DOHH2 (cell line): ENCODE data around the gene RPE65.
"Not testable (repeated sequence)": the region's sequence is repeated elsewhere in the genome, so short reads cannot be mapped to it uniquely, and the experiment has no call there.

Source experiments
- H3F3A ChIP-seq: fragments of 200-600 bp; sonication (generic), shearing (Covaris generic); 2 replicates; pipeline ENCODE4 v1.6.0; 2016; ENCODE audit warnings: antibody characterized with exemption, mild to moderate bottlenecking; ENCODE audit not compliant: control insufficient read depth, insufficient read depth
- H3K27ac ChIP-seq: fragments of 200-600 bp; sonication (generic); 2 replicates; pipeline ENCODE4 v1.5.1; 2014; ENCODE audit warnings: low read depth, mild to moderate bottlenecking, low read length, moderate library complexity
- H3K27me3 ChIP-seq: fragments of 200-600 bp; sonication (generic); 2 replicates; pipeline ENCODE4 v1.6.1; 2014; ENCODE audit warnings: mild to moderate bottlenecking, low read length, mixed read lengths; ENCODE audit not compliant: control insufficient read depth
- H3K36me3 ChIP-seq: fragments of 200-600 bp; sonication (generic); 2 replicates; pipeline ENCODE4 v1.6.1; 2014; ENCODE audit warnings: mild to moderate bottlenecking, low read length, moderate library complexity, mixed read lengths; ENCODE audit not compliant: control insufficient read depth
- H3K4me1 ChIP-seq: fragments of 200-600 bp; sonication (generic); 2 replicates; pipeline ENCODE4 v1.6.1; 2014; ENCODE audit warnings: mild to moderate bottlenecking, low read length, mixed read lengths; ENCODE audit not compliant: control insufficient read depth
- H3K4me2 ChIP-seq: fragments of 200-600 bp; sonication (generic); 2 replicates; pipeline ENCODE4 v1.6.0; 2014; ENCODE audit warnings: mild to moderate bottlenecking, low read length, moderate library complexity
- H3K4me3 ChIP-seq: fragments of 200-600 bp; sonication (generic); 2 replicates; pipeline ENCODE4 v1.5.1; 2014; ENCODE audit warnings: mild to moderate bottlenecking, low read length, mixed read lengths
- H3K79me2 ChIP-seq: fragments of 200-600 bp; sonication (generic); 2 replicates; pipeline ENCODE4 v1.6.1; 2014; ENCODE audit warnings: mild to moderate bottlenecking, low read length, mixed read lengths; ENCODE audit not compliant: control insufficient read depth
- H3K9me2 ChIP-seq: fragments of 200-600 bp; sonication (generic); replicated peaks from 2 replicates; pipeline ENCODE4 v1.6.1; 2014; ENCODE audit warnings: mild to moderate bottlenecking, low read length, mixed read lengths; ENCODE audit not compliant: control insufficient read depth
- H3K9me3 ChIP-seq: fragments of 200-600 bp; sonication (generic); 2 replicates; pipeline ENCODE4 v1.6.1; 2014; ENCODE audit warnings: antibody characterized with exemption, low read length, mixed read lengths; ENCODE audit not compliant: control insufficient read depth, insufficient read depth
- H4K20me1 ChIP-seq: fragments of 200-600 bp; sonication (generic); 2 replicates; pipeline ENCODE4 v1.6.0; 2014; ENCODE audit warnings: low read depth, mild to moderate bottlenecking, antibody characterized with exemption, low read length, moderate library complexity; ENCODE audit not compliant: control insufficient read depth, insufficient read depth
- EZH2phosphoT487 ChIP-seq: fragments of 200-600 bp; sonication (generic); IDR thresholded peaks from 2 replicates; pipeline ENCODE4 v1.6.1; 2017; ENCODE audit warnings: borderline replicate concordance, mild to moderate bottlenecking, antibody characterized with exemption, low read length, moderate library complexity, mixed read lengths
- TF ChIP-seq, protein P1 (sequence below): fragments of 200-600 bp; sonication (generic); IDR thresholded peaks from one replicate; pipeline ENCODE4 v1.5.1; 2014; ENCODE audit warnings: antibody characterized with exemption, mild to moderate bottlenecking, low read depth, low read length; ENCODE audit not compliant: poor library complexity, severe bottlenecking

Gene RPE65

DNA sequence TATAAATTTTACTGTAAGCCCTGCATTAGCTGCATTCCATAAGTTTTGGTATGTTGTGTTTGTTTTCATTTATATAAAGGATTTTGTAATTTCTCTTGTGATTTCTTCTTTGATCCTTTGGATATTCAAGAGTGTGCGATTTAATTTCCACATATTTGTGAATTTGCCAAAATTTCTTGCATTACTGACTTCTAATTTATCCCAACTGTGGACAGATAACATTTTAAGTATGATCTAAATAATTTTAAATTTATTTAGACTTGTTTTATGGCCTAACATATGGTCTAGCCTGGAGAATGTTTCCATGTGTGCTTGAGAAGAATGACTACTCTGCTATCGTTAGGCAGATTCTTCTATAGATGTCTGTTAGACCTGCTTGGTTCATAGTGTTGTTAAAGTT is 23.2 kb downstream of the RPE65 start:
- no peaks in the 10 kb centered on the region for H3K9me2 ChIP-seq
- no peaks in the 10 kb centered on the region for H3K4me1 ChIP-seq
- H3K79me2 ChIP-seq = no peaks in the 10 kb centered on the region
- H3K27me3 ChIP-seq = no peaks in the 10 kb centered on the region; the same call in 1 of the 2 replicates
- no peaks in the 10 kb centered on the region for H3F3A ChIP-seq
- no peak overlapping the region for H3K4me3 ChIP-seq
- H3K36me3 ChIP-seq = no peaks in the 10 kb centered on the region
- no peaks in the 10 kb centered on the region for H4K20me1 ChIP-seq
- H3K27ac ChIP-seq = no peak overlapping the region
- H3K4me2 ChIP-seq = no peak overlapping the region
- TF ChIP-seq, protein P1, sequence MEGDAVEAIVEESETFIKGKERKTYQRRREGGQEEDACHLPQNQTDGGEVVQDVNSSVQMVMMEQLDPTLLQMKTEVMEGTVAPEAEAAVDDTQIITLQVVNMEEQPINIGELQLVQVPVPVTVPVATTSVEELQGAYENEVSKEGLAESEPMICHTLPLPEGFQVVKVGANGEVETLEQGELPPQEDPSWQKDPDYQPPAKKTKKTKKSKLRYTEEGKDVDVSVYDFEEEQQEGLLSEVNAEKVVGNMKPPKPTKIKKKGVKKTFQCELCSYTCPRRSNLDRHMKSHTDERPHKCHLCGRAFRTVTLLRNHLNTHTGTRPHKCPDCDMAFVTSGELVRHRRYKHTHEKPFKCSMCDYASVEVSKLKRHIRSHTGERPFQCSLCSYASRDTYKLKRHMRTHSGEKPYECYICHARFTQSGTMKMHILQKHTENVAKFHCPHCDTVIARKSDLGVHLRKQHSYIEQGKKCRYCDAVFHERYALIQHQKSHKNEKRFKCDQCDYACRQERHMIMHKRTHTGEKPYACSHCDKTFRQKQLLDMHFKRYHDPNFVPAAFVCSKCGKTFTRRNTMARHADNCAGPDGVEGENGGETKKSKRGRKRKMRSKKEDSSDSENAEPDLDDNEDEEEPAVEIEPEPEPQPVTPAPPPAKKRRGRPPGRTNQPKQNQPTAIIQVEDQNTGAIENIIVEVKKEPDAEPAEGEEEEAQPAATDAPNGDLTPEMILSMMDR = no peak
- TF ChIP-seq EZH2phosphoT487 = no peak
- H3K9me3 ChIP-seq = no peaks in the 10 kb centered on the region

DNA sequence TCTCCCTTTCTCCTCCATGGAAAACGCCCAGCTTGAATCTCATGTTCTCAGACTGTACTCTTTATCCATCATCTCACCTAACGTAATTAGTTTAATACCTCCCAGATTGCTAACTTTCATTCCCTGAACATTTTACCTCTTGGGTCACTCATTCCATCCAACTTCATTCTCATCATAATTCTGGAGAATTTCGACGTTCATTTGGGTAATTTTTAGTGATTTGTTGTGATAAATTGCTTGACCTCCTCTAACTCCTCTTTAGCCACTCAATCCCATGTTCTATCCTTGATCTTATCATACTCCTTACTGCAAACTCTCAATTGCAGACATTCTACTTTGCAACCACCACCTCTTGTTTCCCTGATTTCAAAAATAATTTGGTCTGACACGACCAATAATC is 28.4 kb downstream of the RPE65 start:
- no peaks in the 10 kb centered on the region for H3K4me1 ChIP-seq
- H3K9me2 ChIP-seq = no peaks in the 10 kb centered on the region
- H4K20me1 ChIP-seq = no peaks in the 10 kb centered on the region
- H3K4me2 ChIP-seq = no peak overlapping the region
- no peaks in the 10 kb centered on the region for H3F3A ChIP-seq
- no peaks in the 10 kb centered on the region for H3K36me3 ChIP-seq
- H3K79me2 ChIP-seq = no peaks in the 10 kb centered on the region
- no peaks in the 10 kb centered on the region for H3K9me3 ChIP-seq
- no peak overlapping the region for H3K4me3 ChIP-seq
- H3K27ac ChIP-seq = no peak overlapping the region
- TF ChIP-seq, protein P1 = no peak
- TF ChIP-seq EZH2phosphoT487 = no peak
- peaks cover 8% of the 10 kb centered on the region for H3K27me3 ChIP-seq

DNA sequence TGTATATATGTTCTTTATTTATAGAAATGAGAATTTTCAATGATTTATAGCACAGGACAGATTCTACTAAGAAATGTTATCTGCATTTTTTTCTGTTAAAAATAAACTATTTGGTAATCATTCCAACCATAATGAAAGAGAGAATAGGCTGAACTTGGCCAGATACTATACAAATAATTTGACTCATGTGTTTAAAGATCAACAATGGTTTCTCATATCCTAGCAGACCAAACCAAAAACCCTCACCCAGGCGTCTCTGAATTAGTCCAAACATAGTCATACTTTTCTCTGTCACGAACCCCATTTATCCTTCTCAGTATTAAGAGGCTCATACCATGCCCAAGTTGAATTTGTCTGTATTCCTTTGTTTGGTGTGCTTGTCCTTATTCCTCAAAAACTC is 40.3 kb downstream of the RPE65 start:
- H3K4me2 ChIP-seq = no peak overlapping the region
- H3K27ac ChIP-seq = no peak overlapping the region
- H3F3A ChIP-seq = no peaks in the 10 kb centered on the region
- TF ChIP-seq, protein P1 = no peak
- no peak for TF ChIP-seq EZH2phosphoT487
- H4K20me1 ChIP-seq = no peaks in the 10 kb centered on the region
- no peaks in the 10 kb centered on the region for H3K79me2 ChIP-seq
- H3K9me3 ChIP-seq = no peaks in the 10 kb centered on the region
- no peak overlapping the region for H3K4me3 ChIP-seq
- no peaks in the 10 kb centered on the region for H3K27me3 ChIP-seq
- no peaks in the 10 kb centered on the region for H3K4me1 ChIP-seq
- H3K36me3 ChIP-seq = no peaks in the 10 kb centered on the region
- no peaks in the 10 kb centered on the region for H3K9me2 ChIP-seq

DNA sequence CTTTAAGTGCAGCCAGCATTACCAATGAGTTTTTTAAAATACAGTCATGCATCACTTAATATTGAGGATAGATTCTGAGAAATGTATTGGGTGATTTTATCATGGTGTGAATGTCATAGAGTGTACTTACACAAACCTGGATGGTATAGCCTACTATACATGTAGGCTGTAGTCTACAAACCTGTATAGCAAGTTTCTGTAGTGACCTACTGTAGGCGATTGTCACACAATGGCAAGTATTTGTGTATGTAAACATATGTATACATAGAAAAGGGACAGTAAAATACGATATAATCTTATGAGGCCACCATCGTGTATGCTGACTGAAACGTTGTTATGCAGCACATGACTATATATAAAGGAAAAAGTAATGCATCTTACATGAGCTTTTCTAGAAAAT is 48.2 kb downstream of the RPE65 start:
- Histone ChIP-seq H4K20me1 (no peaks in the 10 kb centered on the region), H3K27me3 (no peaks in the 10 kb centered on the region), H3K4me3 (no peak overlapping the region), H3F3A (no peaks in the 10 kb centered on the region), H3K79me2 (no peaks in the 10 kb centered on the region), H3K9me2 (no peaks in the 10 kb centered on the region), H3K9me3 (no peaks in the 10 kb centered on the region), H3K4me2 (no peak overlapping the region), H3K4me1 (no peaks in the 10 kb centered on the region), H3K27ac (no peak overlapping the region), H3K36me3 (no peaks in the 10 kb centered on the region)
- no peak for TF ChIP-seq EZH2phosphoT487
- TF ChIP-seq, protein P1 = no peak

DNA sequence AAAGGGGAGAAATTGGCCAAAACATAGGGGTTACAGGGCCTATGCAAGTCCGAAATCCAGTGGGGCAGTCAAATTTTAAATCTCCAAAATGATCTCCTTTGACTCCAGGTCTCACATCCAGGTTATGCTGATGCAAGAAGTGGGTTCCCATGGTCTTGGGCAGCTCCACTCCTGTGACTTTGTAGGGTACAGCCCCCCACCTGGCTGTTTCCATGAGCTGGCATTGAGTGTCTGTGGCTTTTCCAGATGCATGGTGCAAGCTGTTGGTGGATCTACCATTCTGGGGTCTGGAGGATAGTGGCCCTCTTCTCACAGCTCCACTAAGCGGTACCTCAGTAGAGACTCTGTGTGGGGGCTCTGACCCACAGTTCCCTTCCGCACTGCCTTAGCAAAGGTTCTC is 54.2 kb downstream of the RPE65 start:
- H3K9me3 ChIP-seq, H4K20me1 ChIP-seq, H3K4me3 ChIP-seq, H3F3A ChIP-seq, H3K27me3 ChIP-seq, H3K9me2 ChIP-seq, H3K4me2 ChIP-seq, H3K79me2 ChIP-seq, H3K4me1 ChIP-seq, H3K36me3 ChIP-seq, H3K27ac ChIP-seq: not testable (repeated sequence)
